ENCODE data around the gene TBC1D20. TPM values are rescaled to one million over a fixed set of nuclear protein-coding genes. Genes with fewer than 3 reads are reported as not detected.

TBC1D20 gene
- total RNA-seq, 1 donor from 2014 or later, result 35.8 TPM

DNA sequence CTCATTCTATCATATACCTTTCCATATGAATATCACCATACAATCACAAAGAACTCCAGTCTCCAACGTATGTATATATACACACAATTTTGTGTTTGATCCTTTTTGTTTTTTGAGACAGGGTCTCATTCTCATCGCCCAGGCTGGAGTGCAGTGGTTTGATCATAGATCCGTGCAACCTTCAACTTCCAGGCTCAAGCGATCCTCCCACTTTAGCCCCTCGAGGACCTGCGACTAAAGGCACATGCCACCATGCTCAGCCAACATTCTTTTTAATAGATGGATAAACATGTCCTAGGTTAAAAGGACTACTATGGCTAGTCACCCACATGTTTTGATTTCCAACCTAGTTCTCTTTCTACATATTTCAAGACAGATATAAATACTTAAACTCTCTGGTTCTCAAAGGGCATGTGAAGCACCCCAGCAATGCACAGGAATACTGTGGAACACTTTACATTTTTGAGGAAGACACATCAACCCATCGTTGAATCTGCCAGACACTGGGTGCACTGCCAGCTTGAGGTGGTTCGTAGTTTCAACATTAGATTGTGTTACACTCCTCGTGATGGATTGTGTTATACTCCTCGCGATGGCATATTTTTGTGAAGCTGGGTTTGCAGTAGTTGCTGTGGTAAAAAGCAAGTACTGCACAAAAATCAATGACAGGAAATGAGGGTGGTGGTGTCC, 40.9 kb upstream of the TBC1D20 start:
- no peaks in the 10 kb centered on the region for H3K27me3 ChIP-seq (ENCODE audit: control insufficient read depth, insufficient read depth, low read length)
- H3K4me3 ChIP-seq (ENCODE audit: low read depth, low read length), result no peak overlapping the region
- no peak for FAIRE-seq
- H3K36me3 ChIP-seq (ENCODE audit: control insufficient read depth, insufficient read depth, low read length), result peaks cover 26% of the 10 kb centered on the region
- DNase-seq (ENCODE audit: low read depth), result no peak
- TF ChIP-seq, protein P1, sequence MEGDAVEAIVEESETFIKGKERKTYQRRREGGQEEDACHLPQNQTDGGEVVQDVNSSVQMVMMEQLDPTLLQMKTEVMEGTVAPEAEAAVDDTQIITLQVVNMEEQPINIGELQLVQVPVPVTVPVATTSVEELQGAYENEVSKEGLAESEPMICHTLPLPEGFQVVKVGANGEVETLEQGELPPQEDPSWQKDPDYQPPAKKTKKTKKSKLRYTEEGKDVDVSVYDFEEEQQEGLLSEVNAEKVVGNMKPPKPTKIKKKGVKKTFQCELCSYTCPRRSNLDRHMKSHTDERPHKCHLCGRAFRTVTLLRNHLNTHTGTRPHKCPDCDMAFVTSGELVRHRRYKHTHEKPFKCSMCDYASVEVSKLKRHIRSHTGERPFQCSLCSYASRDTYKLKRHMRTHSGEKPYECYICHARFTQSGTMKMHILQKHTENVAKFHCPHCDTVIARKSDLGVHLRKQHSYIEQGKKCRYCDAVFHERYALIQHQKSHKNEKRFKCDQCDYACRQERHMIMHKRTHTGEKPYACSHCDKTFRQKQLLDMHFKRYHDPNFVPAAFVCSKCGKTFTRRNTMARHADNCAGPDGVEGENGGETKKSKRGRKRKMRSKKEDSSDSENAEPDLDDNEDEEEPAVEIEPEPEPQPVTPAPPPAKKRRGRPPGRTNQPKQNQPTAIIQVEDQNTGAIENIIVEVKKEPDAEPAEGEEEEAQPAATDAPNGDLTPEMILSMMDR (IDR thresholded peaks at IDR 0.05; ENCODE audit: insufficient read depth, low read length, severe bottlenecking), result no peak

DNA sequence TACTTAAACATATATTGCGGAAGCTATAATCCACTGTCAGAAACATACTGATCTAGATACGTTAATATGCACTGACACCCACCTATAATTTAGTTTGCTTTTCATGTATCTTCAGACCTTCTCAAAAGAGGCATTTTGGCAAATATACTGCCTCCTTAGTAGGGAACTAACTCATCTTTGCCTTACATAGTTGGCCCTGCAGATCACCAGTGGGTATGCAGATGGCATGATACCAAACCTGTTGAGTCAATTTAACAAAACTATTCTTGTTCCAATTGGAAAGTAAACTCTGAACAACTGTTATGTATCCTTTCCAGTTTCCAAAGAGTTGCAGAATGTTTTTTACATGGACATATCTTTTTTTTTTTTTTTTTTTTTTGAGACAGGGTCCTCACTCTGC, 35.6 kb upstream of the TBC1D20 start:
- FAIRE-seq (no peak), DNase-seq (ENCODE audit: low read depth) (no peak)
- H3K36me3 ChIP-seq (ENCODE audit: control insufficient read depth, insufficient read depth, low read length), result peaks cover 24% of the 10 kb centered on the region
- H3K4me3 ChIP-seq (ENCODE audit: low read depth, low read length), result no peak overlapping the region
- no peaks in the 10 kb centered on the region for H3K27me3 ChIP-seq (ENCODE audit: control insufficient read depth, insufficient read depth, low read length)
- TF ChIP-seq, protein P1 (IDR thresholded peaks at IDR 0.05; ENCODE audit: insufficient read depth, low read length, severe bottlenecking), result no peak

DNA sequence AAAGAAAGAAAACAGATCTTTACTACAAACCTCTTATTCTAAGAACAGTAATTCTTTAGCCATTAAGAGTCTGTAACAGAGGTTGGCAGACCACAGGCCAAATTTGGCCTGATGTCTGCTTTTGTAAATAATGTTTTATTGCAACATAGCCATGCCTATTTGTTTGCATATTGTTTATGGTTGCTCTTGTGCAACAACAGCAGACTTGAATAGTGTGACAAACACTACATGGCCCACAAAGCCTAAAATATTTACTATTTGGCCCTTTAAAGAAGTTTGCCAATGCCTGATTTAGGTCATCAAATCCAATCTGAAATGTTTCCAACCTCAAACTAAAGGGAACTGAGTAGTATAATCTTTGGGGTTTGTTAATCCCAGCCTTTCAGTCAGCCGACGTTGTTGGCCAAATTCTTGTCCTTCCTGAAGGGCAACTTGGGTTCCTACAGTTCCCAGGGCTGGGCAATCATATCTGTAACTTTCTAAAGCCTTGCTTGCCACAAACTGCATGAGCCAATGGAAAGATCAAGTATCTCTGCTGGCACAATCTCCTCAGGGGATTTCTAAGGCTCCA, 33.9 kb upstream of the TBC1D20 start:
- TF ChIP-seq, protein P1 (IDR thresholded peaks at IDR 0.05; ENCODE audit: insufficient read depth, low read length, severe bottlenecking), result no peak
- Histone ChIP-seq H3K36me3 (ENCODE audit: control insufficient read depth, insufficient read depth, low read length) (peaks cover 25% of the 10 kb centered on the region), H3K27me3 (ENCODE audit: control insufficient read depth, insufficient read depth, low read length) (no peaks in the 10 kb centered on the region), H3K4me3 (ENCODE audit: low read depth, low read length) (no peak overlapping the region)
- DNase-seq (ENCODE audit: low read depth), result no peak
- FAIRE-seq, result no peak

DNA sequence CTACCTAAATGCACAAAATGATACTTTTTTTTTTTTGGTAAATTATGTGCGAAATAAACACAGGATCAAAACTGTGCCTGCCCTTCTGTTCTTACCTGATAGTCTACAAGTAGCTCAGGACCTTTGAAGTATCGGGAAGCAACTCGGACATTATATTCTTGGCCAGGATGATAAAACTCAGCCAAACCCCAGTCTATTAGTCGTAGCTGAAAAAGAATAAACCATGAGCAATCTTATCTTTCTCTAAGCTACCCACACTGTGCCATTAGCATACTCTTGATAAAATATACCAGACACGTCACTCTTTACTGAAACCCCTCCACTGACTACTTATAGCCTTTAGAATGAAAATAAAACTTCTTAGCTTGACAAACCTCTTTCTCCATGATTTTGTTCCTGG, 29.8 kb upstream of the TBC1D20 start:
- TF ChIP-seq, protein P1 (IDR thresholded peaks at IDR 0.05; ENCODE audit: insufficient read depth, low read length, severe bottlenecking), result no peak
- DNase-seq (ENCODE audit: low read depth), result no peak
- FAIRE-seq, result no peak
- Histone ChIP-seq H3K4me3 (ENCODE audit: low read depth, low read length) (no peak overlapping the region), H3K27me3 (ENCODE audit: control insufficient read depth, insufficient read depth, low read length) (no peaks in the 10 kb centered on the region), H3K36me3 (ENCODE audit: control insufficient read depth, insufficient read depth, low read length) (peaks cover 20% of the 10 kb centered on the region)

DNA sequence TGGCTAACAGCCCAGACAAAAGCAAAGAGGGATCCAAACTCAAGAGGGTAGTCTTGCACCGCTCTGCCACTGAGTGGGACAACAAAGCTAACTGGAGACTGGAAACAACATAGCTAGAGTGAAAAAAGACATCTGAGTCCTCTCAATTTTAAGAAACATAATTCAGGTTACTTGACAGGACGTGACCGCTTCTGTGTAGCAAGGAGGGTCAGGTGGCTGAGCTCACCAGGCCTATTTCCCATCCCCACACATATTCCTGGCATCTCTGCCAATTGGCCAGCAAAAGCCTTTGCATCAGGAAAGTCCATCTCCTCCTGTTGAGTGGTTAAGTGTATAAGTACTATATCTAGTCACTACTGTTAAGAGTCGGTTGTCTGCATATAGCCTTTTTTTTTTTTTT, 25.3 kb upstream of the TBC1D20 start:
- Histone ChIP-seq H3K36me3 (ENCODE audit: control insufficient read depth, insufficient read depth, low read length) (peaks cover 24% of the 10 kb centered on the region), H3K27me3 (ENCODE audit: control insufficient read depth, insufficient read depth, low read length) (no peaks in the 10 kb centered on the region), H3K4me3 (ENCODE audit: low read depth, low read length) (no peak overlapping the region)
- TF ChIP-seq, protein P1 (IDR thresholded peaks at IDR 0.05; ENCODE audit: insufficient read depth, low read length, severe bottlenecking), result no peak
- no peak for FAIRE-seq
- no peak for DNase-seq (ENCODE audit: low read depth)
